Keratinocyte (primary cell): ENCODE measurements around the gene MYO1G.

Source experiments
- CTCF ChIP-seq, 3 experiments: IDR thresholded peaks in 1 of 3; conservative IDR thresholded peaks in 1 of 3; optimal IDR thresholded peaks in 1 of 3; 2 replicates in 2 of 3; 3 replicates in 1 of 3; pipeline versions ENCODE3 to v1.5.1; 2011; ENCODE audit warnings: low read length in 3 of 3, mild to moderate bottlenecking in 3 of 3, moderate library complexity in 2 of 3, control low read depth in 1 of 3, inconsistent platforms in 1 of 3; ENCODE audit not compliant: insufficient read depth in 2 of 3; ENCODE audit errors: extremely low read depth in 1 of 3
- EZH2 ChIP-seq: IDR thresholded peaks from one replicate; pipeline ENCODE4 v1.6.1; 2012; ENCODE audit warnings: inconsistent platforms, mild to moderate bottlenecking, low read length, moderate library complexity

GRCh38 chr7:44966731-44967538 is 11.9 kb downstream of the MYO1G start:
- TF ChIP-seq CTCF (optimal IDR thresholded peaks at IDR 0.05 in 1 of 3, IDR thresholded peaks at IDR 0.05 in 1 of 3, conservative IDR thresholded peaks at IDR 0.05 in 1 of 3; ENCODE audit: extremely low read depth in 1 of 3, insufficient read depth in 2 of 3, low read length in 3 of 3) (no peak), EZH2 (no peak)
